Ishikawa (cell line): ENCODE results near the gene TANGO6.

Experiments
- CEBPB ChIP-seq: IDR thresholded peaks from 2 replicates; pipeline ENCODE4 v1.6.1; 2012
- CREB1 ChIP-seq: IDR thresholded peaks from 2 replicates; pipeline ENCODE4 v1.6.1; 2012; ENCODE audit warnings: low read depth
- EGR1 ChIP-seq: IDR thresholded peaks from 2 replicates; pipeline ENCODE4 v1.6.1; 2012
- EP300 ChIP-seq: IDR thresholded peaks from 2 replicates; pipeline ENCODE4 v1.6.1; 2012; ENCODE audit warnings: borderline replicate concordance
- FOXM1 ChIP-seq: IDR thresholded peaks from 2 replicates; pipeline ENCODE4 v1.6.1; 2012; ENCODE audit warnings: low read depth, borderline replicate concordance
- NFIC ChIP-seq: IDR thresholded peaks from 2 replicates; pipeline ENCODE4 v1.6.1; 2012
- RAD21 ChIP-seq: IDR thresholded peaks from 2 replicates; pipeline ENCODE4 v1.6.1; 2012; ENCODE audit warnings: low read depth
- TAF1 ChIP-seq: IDR thresholded peaks from 2 replicates; pipeline ENCODE4 v1.6.1; 2012; ENCODE audit warnings: low read depth, mild to moderate bottlenecking
- TCF12 ChIP-seq: IDR thresholded peaks from 2 replicates; pipeline ENCODE4 v1.6.1; 2012; ENCODE audit warnings: low read depth
- YY1 ChIP-seq: IDR thresholded peaks from 2 replicates; pipeline ENCODE4 v1.6.1; 2012; ENCODE audit warnings: low read depth
- ZBTB7A ChIP-seq: IDR thresholded peaks from 2 replicates; pipeline ENCODE4 v1.6.1; 2012; ENCODE audit warnings: low read depth
- TF ChIP-seq, protein P1 (sequence below): IDR thresholded peaks from 2 replicates; pipeline ENCODE4 v1.6.1; 2012
- TF ChIP-seq, protein P2 (sequence below): IDR thresholded peaks from 2 replicates; pipeline ENCODE4 v1.6.1; 2012; ENCODE audit warnings: low read depth, mild to moderate bottlenecking

- TF ChIP-seq YY1 (no peak), RAD21 (no peak), EGR1 (no peak), CREB1 (no peak), EP300 (no peak), TAF1 (no peak), CEBPB (no peak), TCF12 (no peak), ZBTB7A (no peak), NFIC (no peak), FOXM1 (no peak)
- TF ChIP-seq, protein P1, sequence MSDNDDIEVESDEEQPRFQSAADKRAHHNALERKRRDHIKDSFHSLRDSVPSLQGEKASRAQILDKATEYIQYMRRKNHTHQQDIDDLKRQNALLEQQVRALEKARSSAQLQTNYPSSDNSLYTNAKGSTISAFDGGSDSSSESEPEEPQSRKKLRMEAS = no peak
- TF ChIP-seq, protein P2, sequence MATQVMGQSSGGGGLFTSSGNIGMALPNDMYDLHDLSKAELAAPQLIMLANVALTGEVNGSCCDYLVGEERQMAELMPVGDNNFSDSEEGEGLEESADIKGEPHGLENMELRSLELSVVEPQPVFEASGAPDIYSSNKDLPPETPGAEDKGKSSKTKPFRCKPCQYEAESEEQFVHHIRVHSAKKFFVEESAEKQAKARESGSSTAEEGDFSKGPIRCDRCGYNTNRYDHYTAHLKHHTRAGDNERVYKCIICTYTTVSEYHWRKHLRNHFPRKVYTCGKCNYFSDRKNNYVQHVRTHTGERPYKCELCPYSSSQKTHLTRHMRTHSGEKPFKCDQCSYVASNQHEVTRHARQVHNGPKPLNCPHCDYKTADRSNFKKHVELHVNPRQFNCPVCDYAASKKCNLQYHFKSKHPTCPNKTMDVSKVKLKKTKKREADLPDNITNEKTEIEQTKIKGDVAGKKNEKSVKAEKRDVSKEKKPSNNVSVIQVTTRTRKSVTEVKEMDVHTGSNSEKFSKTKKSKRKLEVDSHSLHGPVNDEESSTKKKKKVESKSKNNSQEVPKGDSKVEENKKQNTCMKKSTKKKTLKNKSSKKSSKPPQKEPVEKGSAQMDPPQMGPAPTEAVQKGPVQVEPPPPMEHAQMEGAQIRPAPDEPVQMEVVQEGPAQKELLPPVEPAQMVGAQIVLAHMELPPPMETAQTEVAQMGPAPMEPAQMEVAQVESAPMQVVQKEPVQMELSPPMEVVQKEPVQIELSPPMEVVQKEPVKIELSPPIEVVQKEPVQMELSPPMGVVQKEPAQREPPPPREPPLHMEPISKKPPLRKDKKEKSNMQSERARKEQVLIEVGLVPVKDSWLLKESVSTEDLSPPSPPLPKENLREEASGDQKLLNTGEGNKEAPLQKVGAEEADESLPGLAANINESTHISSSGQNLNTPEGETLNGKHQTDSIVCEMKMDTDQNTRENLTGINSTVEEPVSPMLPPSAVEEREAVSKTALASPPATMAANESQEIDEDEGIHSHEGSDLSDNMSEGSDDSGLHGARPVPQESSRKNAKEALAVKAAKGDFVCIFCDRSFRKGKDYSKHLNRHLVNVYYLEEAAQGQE = no peak
Observed at GRCh38 chr16:68894714-68895113, 51.4 kb downstream of the TANGO6 start.
